22Rv1 (cell line): Measurements from ENCODE around the gene SLC6A9.
A peak's percentile ranks its signal among the peaks of the same experiment; 100 is the strongest.

ENCODE experiments used
- H3K27ac ChIP-seq: fragments of 450-650 bp; 2 replicates; pipeline ENCODE4 v1.5.1; 2017
- ZFX ChIP-seq: fragments of 450-650 bp; IDR thresholded peaks from 2 replicates; pipeline ENCODE4 v1.6.1; 2017; ENCODE audit warnings: antibody characterized with exemption, borderline replicate concordance
- TF ChIP-seq, protein P1 (sequence below): fragments of 450-650 bp; IDR thresholded peaks from 2 replicates; pipeline ENCODE4 v1.5.1; 2017; ENCODE audit warnings: mild to moderate bottlenecking

SLC6A9 gene

DNA sequence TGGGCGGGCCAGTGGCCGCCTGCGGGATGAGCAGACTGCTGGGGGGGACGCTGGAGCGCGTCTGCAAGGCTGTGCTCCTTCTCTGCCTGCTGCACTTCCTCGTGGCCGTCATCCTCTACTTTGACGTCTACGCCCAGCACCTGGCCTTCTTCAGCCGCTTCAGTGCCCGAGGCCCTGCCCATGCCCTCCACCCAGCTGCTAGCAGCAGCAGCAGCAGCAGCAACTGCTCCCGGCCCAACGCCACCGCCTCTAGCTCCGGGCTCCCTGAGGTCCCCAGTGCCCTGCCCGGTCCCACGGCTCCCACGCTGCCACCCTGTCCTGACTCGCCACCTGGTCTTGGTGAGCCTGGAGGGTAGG, 50.1 kb downstream of the SLC6A9 start:
- peak overlapping the region; percentile 94; the same call in 1 of the 2 replicates for H3K27ac ChIP-seq
- TF ChIP-seq, protein P1, sequence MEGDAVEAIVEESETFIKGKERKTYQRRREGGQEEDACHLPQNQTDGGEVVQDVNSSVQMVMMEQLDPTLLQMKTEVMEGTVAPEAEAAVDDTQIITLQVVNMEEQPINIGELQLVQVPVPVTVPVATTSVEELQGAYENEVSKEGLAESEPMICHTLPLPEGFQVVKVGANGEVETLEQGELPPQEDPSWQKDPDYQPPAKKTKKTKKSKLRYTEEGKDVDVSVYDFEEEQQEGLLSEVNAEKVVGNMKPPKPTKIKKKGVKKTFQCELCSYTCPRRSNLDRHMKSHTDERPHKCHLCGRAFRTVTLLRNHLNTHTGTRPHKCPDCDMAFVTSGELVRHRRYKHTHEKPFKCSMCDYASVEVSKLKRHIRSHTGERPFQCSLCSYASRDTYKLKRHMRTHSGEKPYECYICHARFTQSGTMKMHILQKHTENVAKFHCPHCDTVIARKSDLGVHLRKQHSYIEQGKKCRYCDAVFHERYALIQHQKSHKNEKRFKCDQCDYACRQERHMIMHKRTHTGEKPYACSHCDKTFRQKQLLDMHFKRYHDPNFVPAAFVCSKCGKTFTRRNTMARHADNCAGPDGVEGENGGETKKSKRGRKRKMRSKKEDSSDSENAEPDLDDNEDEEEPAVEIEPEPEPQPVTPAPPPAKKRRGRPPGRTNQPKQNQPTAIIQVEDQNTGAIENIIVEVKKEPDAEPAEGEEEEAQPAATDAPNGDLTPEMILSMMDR = no peak
- TF ChIP-seq ZFX = no peak

DNA sequence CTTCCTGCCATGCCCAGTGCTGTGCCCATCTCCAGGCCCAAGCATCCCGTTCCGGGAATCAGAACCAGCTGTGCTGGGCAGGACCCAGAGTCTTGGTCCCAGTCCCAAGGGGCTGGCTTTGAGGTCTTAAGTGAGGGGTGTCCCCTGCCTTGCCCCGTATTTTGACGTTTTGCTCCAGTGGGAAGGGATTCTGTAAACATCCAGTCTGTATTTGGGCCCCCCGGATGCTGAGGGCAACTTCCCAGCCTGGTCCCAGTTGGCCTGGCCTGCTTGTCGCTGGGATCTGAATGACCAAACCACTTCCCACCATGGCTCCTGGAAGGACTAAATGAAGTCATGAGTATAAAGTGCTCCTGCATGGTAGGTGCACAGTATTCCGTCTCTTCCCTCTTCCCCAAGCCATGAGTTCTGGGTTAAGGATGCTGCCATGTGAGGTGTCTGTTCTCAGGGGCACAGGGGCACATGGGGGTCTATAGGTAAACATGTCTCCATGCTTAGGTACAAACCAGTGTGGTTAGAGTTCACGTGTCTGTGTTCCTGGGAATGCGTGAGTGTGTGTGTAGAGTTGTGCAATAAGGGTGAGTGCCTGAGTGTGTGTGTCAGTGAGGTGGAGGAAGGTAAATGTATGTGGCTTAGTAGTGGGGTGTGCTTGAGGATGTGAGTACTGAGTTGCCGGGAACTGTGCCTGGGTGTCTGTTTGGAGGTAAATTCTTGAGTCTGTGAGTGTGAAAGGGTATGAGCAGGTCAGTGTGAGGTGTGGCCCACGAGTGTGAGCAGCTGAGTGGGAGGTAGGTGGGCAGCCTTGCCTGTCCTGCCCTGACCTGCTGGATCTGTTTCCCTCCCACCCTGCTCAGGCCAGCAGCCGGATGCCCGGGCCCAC, 50.8 kb downstream of the SLC6A9 start:
- TF ChIP-seq ZFX = no peak
- TF ChIP-seq, protein P1 = no peak
- peak overlapping the region; percentile 94 for H3K27ac ChIP-seq

DNA sequence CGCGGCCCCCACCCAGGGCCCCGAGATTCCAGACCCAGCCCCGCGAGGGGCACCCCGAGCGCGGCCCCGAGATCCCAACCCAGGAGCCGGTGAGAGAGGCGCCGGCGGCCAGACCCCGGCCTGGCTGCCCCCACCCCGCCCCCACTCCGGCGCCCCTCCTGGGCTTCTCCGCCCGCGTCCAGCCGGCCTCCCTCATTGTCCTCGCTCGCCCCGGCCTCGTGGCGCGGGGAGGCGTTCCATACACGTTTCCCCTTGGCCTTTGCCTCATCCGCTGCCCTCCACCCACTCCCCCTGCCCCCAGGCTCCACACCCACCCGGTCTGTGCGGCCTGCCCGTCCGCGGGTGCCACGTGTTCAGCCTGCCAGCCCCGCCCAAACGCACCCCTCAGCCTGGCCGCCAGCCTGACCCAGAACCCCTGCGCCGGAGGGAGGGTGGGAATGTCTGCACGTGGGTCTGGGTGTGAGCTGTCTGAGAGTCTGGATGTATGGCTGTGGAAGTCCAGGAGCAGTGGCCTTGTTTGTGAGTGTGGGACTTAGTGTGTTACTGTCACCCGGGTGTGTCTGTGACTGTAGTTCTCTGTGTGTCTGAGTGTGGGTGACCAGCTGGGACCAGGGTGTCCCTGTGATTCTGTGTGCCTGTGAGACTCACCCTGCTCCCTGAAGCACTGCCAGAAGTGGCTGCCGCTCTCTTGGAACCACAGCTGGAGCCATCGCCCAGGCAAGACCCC, 51.6 kb downstream of the SLC6A9 start:
- H3K27ac ChIP-seq = peak overlapping the region; percentile 94
- TF ChIP-seq, protein P1 = no peak
- TF ChIP-seq ZFX = no peak

DNA sequence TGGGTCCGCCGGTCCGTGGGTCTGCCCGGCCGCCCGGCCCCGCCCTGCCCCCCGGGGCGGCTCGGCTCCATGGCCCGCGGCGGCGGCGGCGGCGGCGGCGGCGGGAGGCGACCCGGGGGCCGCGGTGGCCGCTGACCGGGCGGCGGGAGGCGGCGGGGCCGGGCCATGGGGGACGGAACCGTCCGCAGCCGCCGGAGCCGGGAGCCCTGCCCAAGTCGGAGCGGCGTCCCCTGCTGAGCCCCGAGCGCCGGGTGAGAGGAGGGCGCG, 52.1 kb downstream of the SLC6A9 start:
- H3K27ac ChIP-seq = peak overlapping the region; percentile 94
- no peak for TF ChIP-seq ZFX
- TF ChIP-seq, protein P1 = no peak

- peak within 1 kb of the TSS; percentile 94 for H3K27ac ChIP-seq
- TF ChIP-seq, protein P1 = no peak
- no peak for TF ChIP-seq ZFX
Observed at GRCh38 chr1:43978551-43979260, 52.6 kb downstream of the SLC6A9 start, which contains the start of gene B4GALT2. Gene B4GALT2, plus strand, starts transcription at chr1:43979210. Its CDS starts 1,951 bp downstream, at chr1:43981161.

DNA sequence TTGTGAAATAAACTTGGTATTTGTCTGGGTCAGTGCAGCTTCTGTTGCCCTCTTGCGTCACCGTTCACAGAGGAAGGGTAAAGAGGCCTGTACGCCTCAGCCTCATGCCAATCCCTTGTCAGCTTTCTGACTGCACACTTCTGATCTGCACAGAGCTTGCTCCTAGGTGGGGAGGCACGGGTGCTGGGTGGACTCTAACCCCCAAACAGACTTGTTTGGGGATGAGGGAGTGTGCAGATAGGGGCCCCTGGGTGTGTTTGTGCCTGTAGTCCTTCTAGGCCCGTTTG, 53.1 kb downstream of the SLC6A9 start:
- no peak for TF ChIP-seq ZFX
- TF ChIP-seq, protein P1 = no peak
- peak overlapping the region; percentile 94 for H3K27ac ChIP-seq
